WTC11 (cell line): ENCODE measurements around the gene S100A13. TPM values are rescaled to one million over a fixed set of nuclear protein-coding genes. Genes with fewer than 3 reads are reported as not detected.

Source experiments
- ATAC-seq: fragments of 200-7000 bp; cut with Tn5 transposase; 2 replicates; pipeline ENCODE4 v1.10.0; 2021; ENCODE audit warnings: mild to moderate bottlenecking, moderate library complexity
- CTCF ChIA-PET: fragments of 300-600 bp; sonication (Branson Sonifier 250); formaldehyde crosslinking; loops from one replicate; lab custom pipeline; 2021; ENCODE audit warnings: antibody characterized with exemption; lab: Charles Lee
- POLR2A ChIA-PET: fragments of 350-600 bp; sonication (Branson Sonifier 250); formaldehyde crosslinking; loops from one replicate; lab custom pipeline; 2021; ENCODE audit warnings: antibody characterized with exemption; lab: Charles Lee
- DNase-seq: peaks from one replicate; pipeline ENCODE4 v3.0.0; 2021; ENCODE audit warnings: low spot score
- H3K27ac Mint-ChIP-seq: 2 replicates; pipeline ENCODE4 v1.8.0; 2021; ENCODE audit warnings: mixed read lengths
- H3K27me3 Mint-ChIP-seq: 2 replicates; pipeline ENCODE4 v1.8.0; 2021; ENCODE audit warnings: low read depth, mild to moderate bottlenecking, moderate library complexity, mixed read lengths
- H3K36me3 Mint-ChIP-seq: 2 replicates; pipeline ENCODE4 v1.8.0; 2021; ENCODE audit warnings: mixed read lengths
- H3K4me1 Mint-ChIP-seq: 2 replicates; pipeline ENCODE4 v1.8.0; 2022; ENCODE audit warnings: mixed read lengths
- H3K4me3 Mint-ChIP-seq: 2 replicates; pipeline ENCODE4 v1.8.0; 2021; ENCODE audit warnings: mild to moderate bottlenecking, moderate library complexity, mixed read lengths
- H3K9me3 Mint-ChIP-seq: 2 replicates; pipeline ENCODE4 v1.8.0; 2021; ENCODE audit warnings: mixed read lengths
- ATF6 ChIP-seq: sonication (generic); formaldehyde crosslinking; IDR thresholded peaks from 2 replicates; pipeline ENCODE4 v1.8.1; 2023; ENCODE audit warnings: mild to moderate bottlenecking, missing genetic modification reagents
- CDX4 ChIP-seq: fragments of 250-450 bp; sonication (Bioruptor Pico); IDR thresholded peaks from 2 replicates; pipeline ENCODE4 v1.9.0; 2021; ENCODE audit warnings: moderate library complexity, mild to moderate bottlenecking, inconsistent platforms, borderline replicate concordance
- ETV6 ChIP-seq: sonication (generic); formaldehyde crosslinking; IDR thresholded peaks from 2 replicates; pipeline ENCODE4 v1.8.1; 2022; ENCODE audit warnings: mild to moderate bottlenecking, missing genetic modification reagents
- FOXJ3 ChIP-seq: sonication (generic); formaldehyde crosslinking; IDR thresholded peaks from 2 replicates; pipeline ENCODE4 v1.9.0; 2021; ENCODE audit warnings: missing genetic modification reagents, mild to moderate bottlenecking, borderline replicate concordance
- GRHL2 ChIP-seq: fragments of 250-450 bp; sonication (Bioruptor Pico); IDR thresholded peaks from 2 replicates; pipeline ENCODE4 v1.8.0; 2022; ENCODE audit warnings: mild to moderate bottlenecking, moderate library complexity; ENCODE audit not compliant: insufficient replicate concordance, severe bottlenecking
- IRF1 ChIP-seq: sonication (generic); formaldehyde crosslinking; IDR thresholded peaks from 2 replicates; pipeline ENCODE4 v1.8.0; 2023; ENCODE audit warnings: missing genetic modification reagents
- MYBL2 ChIP-seq: sonication (generic); formaldehyde crosslinking; IDR thresholded peaks from 2 replicates; pipeline ENCODE4 v1.8.1; 2023; ENCODE audit warnings: mild to moderate bottlenecking, moderate library complexity, missing genetic modification reagents
- NFATC4 ChIP-seq: fragments of 250-450 bp; sonication (Bioruptor Pico); IDR thresholded peaks from 2 replicates; pipeline ENCODE4 v1.9.0; 2021; ENCODE audit warnings: mild to moderate bottlenecking
- NFE2L1 ChIP-seq: sonication (generic); formaldehyde crosslinking; IDR thresholded peaks from 2 replicates; pipeline ENCODE4 v1.8.1; 2023; ENCODE audit warnings: missing genetic modification reagents
- SMAD3 ChIP-seq: sonication (generic); formaldehyde crosslinking; IDR thresholded peaks from 2 replicates; pipeline ENCODE4 v1.8.0; 2022; ENCODE audit warnings: missing genetic modification reagents, mild to moderate bottlenecking, borderline replicate concordance
- SP1 ChIP-seq: sonication (generic); formaldehyde crosslinking; conservative IDR thresholded peaks from 2 replicates; pipeline ENCODE4 v1.8.1; 2022; ENCODE audit warnings: missing genetic modification reagents
- ZNF138 ChIP-seq: sonication (generic); formaldehyde crosslinking; conservative IDR thresholded peaks from 2 replicates; pipeline ENCODE4 v1.8.1; 2022; ENCODE audit warnings: mild to moderate bottlenecking, moderate library complexity, missing genetic modification reagents
- ZNF281 ChIP-seq: sonication (generic); formaldehyde crosslinking; IDR thresholded peaks from 2 replicates; pipeline ENCODE4 v1.8.0; 2023; ENCODE audit warnings: mild to moderate bottlenecking, missing genetic modification reagents
- ZNF396 ChIP-seq: fragments of 250-450 bp; sonication (Bioruptor Pico); IDR thresholded peaks from 2 replicates; pipeline ENCODE4 v1.8.0; 2021; ENCODE audit warnings: mild to moderate bottlenecking, moderate library complexity, borderline replicate concordance
- ZNF671 ChIP-seq: fragments of 250-450 bp; sonication (Bioruptor Pico); IDR thresholded peaks from 2 replicates; pipeline ENCODE4 v1.8.0; 2021; ENCODE audit warnings: mild to moderate bottlenecking
- total RNA-seq: library from RNA; stranded (reverse); gene quantifications from 3 replicates; pipeline ENCODE4 v1.2.3, GENCODE V29; 2021
- TF ChIP-seq, protein P1 (sequence below): sonication (generic); formaldehyde crosslinking; IDR thresholded peaks from 2 replicates; pipeline ENCODE4 v1.8.1; 2022; ENCODE audit warnings: mild to moderate bottlenecking, moderate library complexity, missing genetic modification reagents
- TF ChIP-seq, protein P2 (sequence below): sonication (generic); formaldehyde crosslinking; IDR thresholded peaks from 2 replicates; pipeline ENCODE4 v1.8.0; 2022; ENCODE audit warnings: mild to moderate bottlenecking, missing genetic modification reagents
- TF ChIP-seq, protein P3 (sequence below): sonication (generic); formaldehyde crosslinking; IDR thresholded peaks from 2 replicates; pipeline ENCODE4 v1.8.1; 2023; ENCODE audit warnings: mild to moderate bottlenecking, moderate library complexity, missing genetic modification reagents
- TF ChIP-seq, protein P4 (sequence below): sonication (generic); formaldehyde crosslinking; IDR thresholded peaks from 2 replicates; pipeline ENCODE4 v1.8.1; 2022; ENCODE audit warnings: mild to moderate bottlenecking, missing genetic modification reagents, moderate library complexity, borderline replicate concordance

The S100A13 gene
- total RNA-seq, 1 experiment from 2014 or later = 68.4 TPM

DNA sequence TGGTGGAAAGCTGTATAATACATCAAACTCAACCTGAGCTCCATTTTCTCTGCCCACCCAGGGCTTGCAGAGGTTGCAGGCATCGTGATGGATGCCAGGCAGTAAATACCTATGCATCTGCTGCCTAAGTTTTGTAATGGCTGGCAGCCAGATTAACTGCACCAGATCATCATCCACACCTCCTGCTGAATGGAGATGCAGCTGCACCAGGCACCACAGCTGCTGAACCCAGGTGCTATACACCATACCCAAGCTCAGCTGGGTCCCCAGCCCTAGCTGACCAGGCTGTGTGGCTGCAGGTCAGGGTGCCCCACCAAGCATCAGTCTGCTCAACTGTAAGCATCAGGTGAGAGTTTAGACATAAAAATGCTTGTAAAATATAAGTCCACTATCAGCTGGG is 24.5 kb upstream of the S100A13 start:
- H3K4me1 Mint-ChIP-seq = peaks cover 5% of the 10 kb centered on the region
- ATAC-seq = no peak
- TF ChIP-seq GRHL2 (CRISPR knock-in tag) (no peak), SMAD3 (CRISPR knock-in tag) (no peak), ZNF281 (no peak), ZNF396 (CRISPR knock-in tag) (no peak), SP1 (no peak)
- TF ChIP-seq, protein P1, sequence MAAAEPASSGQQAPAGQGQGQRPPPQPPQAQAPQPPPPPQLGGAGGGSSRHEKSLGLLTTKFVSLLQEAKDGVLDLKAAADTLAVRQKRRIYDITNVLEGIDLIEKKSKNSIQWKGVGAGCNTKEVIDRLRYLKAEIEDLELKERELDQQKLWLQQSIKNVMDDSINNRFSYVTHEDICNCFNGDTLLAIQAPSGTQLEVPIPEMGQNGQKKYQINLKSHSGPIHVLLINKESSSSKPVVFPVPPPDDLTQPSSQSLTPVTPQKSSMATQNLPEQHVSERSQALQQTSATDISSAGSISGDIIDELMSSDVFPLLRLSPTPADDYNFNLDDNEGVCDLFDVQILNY (CRISPR knock-in tag) = no peak
- TF ChIP-seq, all 79 proteins: peak for 0
- ChIA-PET POLR2A (interaction anchor here (0.6 to 1.0 kb wide), 2 partner anchors 8 to 32 kb away, joined by 3 to 4 read pairs; no protein-coding TSS in a partner anchor), CTCF (interaction anchor here (0.6 to 1.4 kb wide), 5 partner anchors 24 to 141 kb away, joined by 3 to 4 read pairs (median 3); partner anchors contain the start of gene S100A13)
- Mint-ChIP-seq H3K4me3 (no peak overlapping the region), H3K9me3 (no peaks in the 10 kb centered on the region), H3K36me3 (no peaks in the 10 kb centered on the region), H3K27me3 (peaks cover 2% of the 10 kb centered on the region; the same call in 1 of the 2 replicates), H3K27ac (no peak overlapping the region)
- DNase-seq = no peak

GRCh38 chr1:153649863-153650235 is 22.5 kb upstream of the S100A13 start:
- ChIA-PET CTCF (interaction anchor here (1.2 to 1.7 kb wide), 4 partner anchors 22 to 139 kb away, joined by 3 to 6 read pairs (median 5); partner anchors contain the start of gene S100A13), POLR2A (interaction anchor here (3.4 kb wide), 1 partner anchor 16 kb away, joined by 14 read pairs; the partner anchor contains the start of gene CHTOP)
- H3K27me3 Mint-ChIP-seq = peaks cover 2% of the 10 kb centered on the region; the same call in 1 of the 2 replicates
- H3K4me3 Mint-ChIP-seq = no peak overlapping the region
- H3K4me1 Mint-ChIP-seq = peaks cover 8% of the 10 kb centered on the region
- no peak for TF ChIP-seq ZNF138 (CRISPR knock-in tag)
- no peak for TF ChIP-seq NFE2L1 (CRISPR knock-in tag)
- TF ChIP-seq ATF6 (CRISPR knock-in tag) = no peak
- TF ChIP-seq IRF1 (CRISPR knock-in tag) = no peak
- TF ChIP-seq, protein P2, sequence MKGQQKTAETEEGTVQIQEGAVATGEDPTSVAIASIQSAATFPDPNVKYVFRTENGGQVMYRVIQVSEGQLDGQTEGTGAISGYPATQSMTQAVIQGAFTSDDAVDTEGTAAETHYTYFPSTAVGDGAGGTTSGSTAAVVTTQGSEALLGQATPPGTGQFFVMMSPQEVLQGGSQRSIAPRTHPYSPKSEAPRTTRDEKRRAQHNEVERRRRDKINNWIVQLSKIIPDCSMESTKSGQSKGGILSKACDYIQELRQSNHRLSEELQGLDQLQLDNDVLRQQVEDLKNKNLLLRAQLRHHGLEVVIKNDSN = no peak
- TF ChIP-seq MYBL2 (CRISPR knock-in tag) = no peak
- TF ChIP-seq, protein P3, sequence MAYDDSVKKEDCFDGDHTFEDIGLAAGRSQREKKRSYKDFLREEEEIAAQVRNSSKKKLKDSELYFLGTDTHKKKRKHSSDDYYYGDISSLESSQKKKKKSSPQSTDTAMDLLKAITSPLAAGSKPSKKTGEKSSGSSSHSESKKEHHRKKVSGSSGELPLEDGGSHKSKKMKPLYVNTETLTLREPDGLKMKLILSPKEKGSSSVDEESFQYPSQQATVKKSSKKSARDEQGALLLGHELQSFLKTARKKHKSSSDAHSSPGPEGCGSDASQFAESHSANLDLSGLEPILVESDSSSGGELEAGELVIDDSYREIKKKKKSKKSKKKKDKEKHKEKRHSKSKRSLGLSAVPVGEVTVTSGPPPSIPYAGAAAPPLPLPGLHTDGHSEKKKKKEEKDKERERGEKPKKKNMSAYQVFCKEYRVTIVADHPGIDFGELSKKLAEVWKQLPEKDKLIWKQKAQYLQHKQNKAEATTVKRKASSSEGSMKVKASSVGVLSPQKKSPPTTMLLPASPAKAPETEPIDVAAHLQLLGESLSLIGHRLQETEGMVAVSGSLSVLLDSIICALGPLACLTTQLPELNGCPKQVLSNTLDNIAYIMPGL (CRISPR knock-in tag) = no peak
- no peak for TF ChIP-seq CDX4 (CRISPR knock-in tag)
- no peak for TF ChIP-seq ZNF671 (CRISPR knock-in tag)
- TF ChIP-seq, protein P4, sequence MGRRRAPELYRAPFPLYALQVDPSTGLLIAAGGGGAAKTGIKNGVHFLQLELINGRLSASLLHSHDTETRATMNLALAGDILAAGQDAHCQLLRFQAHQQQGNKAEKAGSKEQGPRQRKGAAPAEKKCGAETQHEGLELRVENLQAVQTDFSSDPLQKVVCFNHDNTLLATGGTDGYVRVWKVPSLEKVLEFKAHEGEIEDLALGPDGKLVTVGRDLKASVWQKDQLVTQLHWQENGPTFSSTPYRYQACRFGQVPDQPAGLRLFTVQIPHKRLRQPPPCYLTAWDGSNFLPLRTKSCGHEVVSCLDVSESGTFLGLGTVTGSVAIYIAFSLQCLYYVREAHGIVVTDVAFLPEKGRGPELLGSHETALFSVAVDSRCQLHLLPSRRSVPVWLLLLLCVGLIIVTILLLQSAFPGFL (CRISPR knock-in tag) = no peak
- no peak for TF ChIP-seq FOXJ3
- no peak for TF ChIP-seq NFATC4
- no peak for TF ChIP-seq ETV6
- no peak for DNase-seq
- H3K27ac Mint-ChIP-seq = no peak overlapping the region
- no peaks in the 10 kb centered on the region for H3K9me3 Mint-ChIP-seq
- ATAC-seq = no peak
- peaks cover 11% of the 10 kb centered on the region for H3K36me3 Mint-ChIP-seq
